HepG2 (cell line): ENCODE results near the gene SPATA21. TPM values are rescaled to one million over a fixed set of nuclear protein-coding genes. Genes with fewer than 3 reads are reported as not detected.
A peak's percentile ranks its signal among the peaks of the same experiment; 100 is the strongest.

Experiments used
- AGO2 ChIP-seq: fragments of 200-400 bp; formaldehyde crosslinking; optimal IDR thresholded peaks from 2 replicates; pipeline ENCODE3; 2017; ENCODE audit warnings: mild to moderate bottlenecking, low read depth, low read length, moderate library complexity
- CAMTA2 ChIP-seq: sonication (generic); formaldehyde crosslinking; IDR thresholded peaks from 2 replicates; pipeline ENCODE4 v1.4.0; 2020; ENCODE audit warnings: mild to moderate bottlenecking, missing genetic modification reagents, borderline replicate concordance
- DPF2 ChIP-seq: sonication (generic); formaldehyde crosslinking; IDR thresholded peaks from 2 replicates; pipeline ENCODE4 v1.4.0; 2020; ENCODE audit warnings: mild to moderate bottlenecking, low read depth, missing genetic modification reagents, borderline replicate concordance
- IKZF1 ChIP-seq: fragments of 450-650 bp; IDR thresholded peaks from 2 replicates; pipeline ENCODE4 v1.7.1; 2016
- KDM2A ChIP-seq: sonication (generic); formaldehyde crosslinking; IDR thresholded peaks from 2 replicates; pipeline ENCODE4 v1.4.0; 2020; ENCODE audit warnings: low read depth, missing genetic modification reagents, borderline replicate concordance
- MAF1 ChIP-seq: sonication (generic); formaldehyde crosslinking; IDR thresholded peaks from 2 replicates; pipeline ENCODE4 v1.5.0; 2020; ENCODE audit warnings: missing genetic modification reagents, borderline replicate concordance
- NAIF1 ChIP-seq: sonication (generic); formaldehyde crosslinking; IDR thresholded peaks from 2 replicates; pipeline ENCODE4 v1.5.0; 2020; ENCODE audit warnings: mild to moderate bottlenecking, missing genetic modification reagents, borderline replicate concordance
- PBX3 ChIP-seq: sonication (generic); formaldehyde crosslinking; IDR thresholded peaks from 2 replicates; pipeline ENCODE4 v1.8.1; 2023; ENCODE audit warnings: missing genetic modification reagents, inconsistent platforms, borderline replicate concordance
- RBFOX2 ChIP-seq: fragments of 200-400 bp; formaldehyde crosslinking; IDR thresholded peaks from 2 replicates; pipeline ENCODE4 v1.6.1; 2017; ENCODE audit warnings: low read depth, mild to moderate bottlenecking, low read length
- RBM39 ChIP-seq: fragments of 200-400 bp; formaldehyde crosslinking; IDR thresholded peaks from one replicate; pipeline ENCODE4 v1.6.1; 2018; ENCODE audit warnings: antibody characterized with exemption, mild to moderate bottlenecking, low read depth, low read length; ENCODE audit not compliant: poor library complexity, severe bottlenecking
- REPIN1 ChIP-seq: sonication (generic); formaldehyde crosslinking; IDR thresholded peaks from 2 replicates; pipeline ENCODE4 v1.8.0; 2022; ENCODE audit warnings: missing genetic modification reagents, low read depth, mild to moderate bottlenecking, borderline replicate concordance
- TARDBP ChIP-seq: sonication (generic); formaldehyde crosslinking; IDR thresholded peaks from 2 replicates; pipeline ENCODE4 v1.8.0; 2022; ENCODE audit warnings: mild to moderate bottlenecking, missing genetic modification reagents
- TFAP4 ChIP-seq: sonication (generic); IDR thresholded peaks from 2 replicates; pipeline ENCODE4 v1.6.1; 2016; ENCODE audit warnings: low read depth, borderline replicate concordance
- ZBTB38 ChIP-seq: sonication (generic); formaldehyde crosslinking; IDR thresholded peaks from 2 replicates; pipeline ENCODE4 v1.5.1; 2020; ENCODE audit warnings: mild to moderate bottlenecking, missing genetic modification reagents
- ZNF230 ChIP-seq: sonication (generic); formaldehyde crosslinking; IDR thresholded peaks from 2 replicates; pipeline ENCODE4 v1.4.0; 2020; ENCODE audit warnings: mild to moderate bottlenecking, missing genetic modification reagents
- ZNF253 ChIP-seq: sonication (generic); formaldehyde crosslinking; IDR thresholded peaks from 2 replicates; pipeline ENCODE4 v1.8.0; 2022; ENCODE audit warnings: mild to moderate bottlenecking, missing genetic modification reagents, borderline replicate concordance
- ZNF34 ChIP-seq: sonication (generic); formaldehyde crosslinking; IDR thresholded peaks from 2 replicates; pipeline ENCODE4 v1.4.0; 2020; ENCODE audit warnings: mild to moderate bottlenecking, missing genetic modification reagents, borderline replicate concordance
- ZNF468 ChIP-seq: sonication (generic); formaldehyde crosslinking; IDR thresholded peaks from 2 replicates; pipeline ENCODE4 v1.8.0; 2022; ENCODE audit warnings: mild to moderate bottlenecking, moderate library complexity, missing genetic modification reagents
- ZNF614 ChIP-seq: IDR thresholded peaks from 2 replicates; pipeline ENCODE4 v1.6.1; 2018; ENCODE audit warnings: missing biosample characterization, missing genetic modification reagents, inconsistent platforms, borderline replicate concordance
- ZNF639 ChIP-seq: conservative IDR thresholded peaks from 2 replicates; pipeline ENCODE4 v1.6.1; 2018; ENCODE audit warnings: missing genetic modification reagents
- ZNF670 ChIP-seq: sonication (generic); formaldehyde crosslinking; IDR thresholded peaks from 2 replicates; pipeline ENCODE4 v1.8.0; 2022; ENCODE audit warnings: mild to moderate bottlenecking, missing genetic modification reagents, borderline replicate concordance
- ZNF747 ChIP-seq: sonication (generic); formaldehyde crosslinking; IDR thresholded peaks from 2 replicates; pipeline ENCODE4 v1.8.1; 2023; ENCODE audit warnings: missing genetic modification reagents, mild to moderate bottlenecking, borderline replicate concordance
- polyA plus RNA-seq, 8 experiments: library from polyadenylated mRNA; depleted of rRNA in 3 of 8; stranded (reverse) in 7 of 8; unstranded in 1 of 8; fragments of >200 nt; fragmentation: Illumina TruSeq in 4 of 8; extraction: Trizol in 4 of 8; gene quantifications; 2 replicates each; pipeline versions ENCODE4 v1.2.1 to v1.2.3, GENCODE V29; 2011 to 2016; ENCODE audit warnings: low read depth in 4 of 8, missing spikeins in 1 of 8, mixed read lengths in 1 of 8; ENCODE audit not compliant: insufficient read depth in 1 of 8
- total RNA-seq, 5 experiments: library from RNA; depleted of rRNA; stranded (reverse); fragments of >200 nt; fragmentation: Illumina TruSeq; extraction: Trizol; gene quantifications; 2 replicates each; pipeline ENCODE4 v1.2.3, GENCODE V29; 2016; ENCODE audit warnings: low read depth in 1 of 5
- TF ChIP-seq, protein P1 (sequence below): sonication (generic); formaldehyde crosslinking; IDR thresholded peaks from 2 replicates; pipeline ENCODE4 v1.4.0; 2020; ENCODE audit warnings: missing genetic modification reagents, borderline replicate concordance
- TF ChIP-seq, protein P2 (sequence below): IDR thresholded peaks from 2 replicates; pipeline ENCODE4 v1.6.1; 2012; ENCODE audit warnings: inconsistent platforms

Gene SPATA21
- total and polyA plus RNA-seq, 2 of the 13 experiments (the other 11 are each of a cell fraction or from before 2014, with no cell fraction given): 0.80 to 1.4 TPM

GRCh38 chr1:16440470-16441281 is 3.5 kb upstream of the SPATA21 start, which contains the start of gene NECAP2 (continued):
- TF ChIP-seq PBX3 (CRISPR knock-in tag) (no peak; the same call in 1 of the 2 replicates), TARDBP (peak; percentile 76), RBM39 (peak; percentile 87), REPIN1 (CRISPR knock-in tag) (peak; percentile 94; the same call in 1 of the 2 replicates), ZNF34 (peak; percentile 62; the same call in 1 of the 2 replicates), TFAP4 (peak; percentile 40; the same call in 1 of the 2 replicates), ZNF230 (CRISPR knock-in tag) (0 out of 2 replicates have a peak, but pooled peaks have one; percentile 53), RBFOX2 (peak; percentile 88), IKZF1 (no peak), ZNF639 (peak; percentile 91), ZNF253 (peak; percentile 75; the same call in 1 of the 2 replicates), AGO2 (peak; percentile 66), ZNF670 (CRISPR knock-in tag) (peak; percentile 75; the same call in 1 of the 2 replicates), KDM2A (peak; percentile 97), ZBTB38 (CRISPR knock-in tag) (peak; percentile 91; the same call in 1 of the 2 replicates), CAMTA2 (CRISPR knock-in tag) (no peak; the same call in none of the 2 replicates), MAF1 (CRISPR knock-in tag) (0 out of 2 replicates have a peak, but pooled peaks have one; percentile 23), ZNF468 (CRISPR knock-in tag) (no peak), ZNF747 (CRISPR knock-in tag) (peak; percentile 95), DPF2 (peak; percentile 50; the same call in 1 of the 2 replicates), ZNF614 (CRISPR knock-in tag) (peak; percentile 74; the same call in 1 of the 2 replicates), NAIF1 (CRISPR knock-in tag) (no peak)
- TF ChIP-seq, protein P1, sequence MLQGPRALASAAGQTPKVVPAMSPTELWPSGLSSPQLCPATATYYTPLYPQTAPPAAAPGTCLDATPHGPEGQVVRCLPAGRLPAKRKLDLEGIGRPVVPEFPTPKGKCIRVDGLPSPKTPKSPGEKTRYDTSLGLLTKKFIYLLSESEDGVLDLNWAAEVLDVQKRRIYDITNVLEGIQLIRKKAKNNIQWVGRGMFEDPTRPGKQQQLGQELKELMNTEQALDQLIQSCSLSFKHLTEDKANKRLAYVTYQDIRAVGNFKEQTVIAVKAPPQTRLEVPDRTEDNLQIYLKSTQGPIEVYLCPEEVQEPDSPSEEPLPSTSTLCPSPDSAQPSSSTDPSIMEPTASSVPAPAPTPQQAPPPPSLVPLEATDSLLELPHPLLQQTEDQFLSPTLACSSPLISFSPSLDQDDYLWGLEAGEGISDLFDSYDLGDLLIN: no peak
- TF ChIP-seq, protein P2, sequence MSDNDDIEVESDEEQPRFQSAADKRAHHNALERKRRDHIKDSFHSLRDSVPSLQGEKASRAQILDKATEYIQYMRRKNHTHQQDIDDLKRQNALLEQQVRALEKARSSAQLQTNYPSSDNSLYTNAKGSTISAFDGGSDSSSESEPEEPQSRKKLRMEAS: peak; percentile 97
